Measurements from ENCODE around the gene POM121C.
"Not testable (repeated sequence)": the region's sequence is repeated elsewhere in the genome, so short reads cannot be mapped to it uniquely, and the experiment has no call there.

The POM121C gene

DNA sequence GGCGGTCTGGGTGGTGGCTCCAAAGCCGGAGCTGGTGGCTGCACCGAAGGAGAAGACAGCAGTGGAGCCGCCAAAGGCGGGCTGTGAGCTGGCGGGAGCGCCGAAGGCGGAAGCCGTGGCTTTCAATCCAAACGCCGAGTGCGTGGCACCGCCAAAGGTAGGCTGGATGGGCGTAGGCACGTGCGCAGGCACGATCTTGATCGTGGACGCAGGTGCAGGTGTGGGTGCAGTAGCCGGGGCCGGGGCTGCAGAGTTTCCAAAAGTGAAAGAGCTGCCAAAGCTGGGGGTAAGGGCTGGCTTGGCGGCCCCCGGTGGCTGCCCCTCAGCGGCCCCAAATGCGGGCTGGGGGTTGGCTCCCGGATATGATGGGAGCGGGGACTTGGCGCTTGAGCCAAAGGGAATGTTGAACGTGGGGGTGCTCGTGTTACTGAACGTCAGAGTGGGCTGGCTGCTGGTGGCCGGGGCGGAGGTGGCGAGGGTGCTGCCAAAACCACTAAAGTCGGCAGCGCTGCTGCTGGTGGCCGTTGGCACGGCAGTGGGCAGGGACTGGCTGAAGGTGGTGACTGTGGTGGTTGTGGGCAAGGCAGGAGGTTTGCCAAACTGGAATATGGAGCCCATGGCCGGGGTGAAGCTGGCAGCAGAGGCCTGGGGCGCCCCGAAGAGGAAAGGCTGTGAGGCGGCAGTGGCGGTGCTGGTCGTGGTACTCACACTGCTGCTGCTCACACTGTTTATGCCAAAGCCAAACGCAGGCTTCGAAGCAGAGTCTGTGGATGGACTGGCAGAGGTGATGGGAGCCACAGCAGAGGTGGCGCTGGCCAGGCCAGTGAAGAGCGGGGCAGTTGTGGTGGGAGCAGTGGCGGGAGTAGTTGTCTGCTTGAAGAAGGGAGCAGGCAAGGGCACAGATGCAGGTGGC is 64.0 kb downstream of the POM121C start:
- not testable (repeated sequence) for DNase-seq

DNA sequence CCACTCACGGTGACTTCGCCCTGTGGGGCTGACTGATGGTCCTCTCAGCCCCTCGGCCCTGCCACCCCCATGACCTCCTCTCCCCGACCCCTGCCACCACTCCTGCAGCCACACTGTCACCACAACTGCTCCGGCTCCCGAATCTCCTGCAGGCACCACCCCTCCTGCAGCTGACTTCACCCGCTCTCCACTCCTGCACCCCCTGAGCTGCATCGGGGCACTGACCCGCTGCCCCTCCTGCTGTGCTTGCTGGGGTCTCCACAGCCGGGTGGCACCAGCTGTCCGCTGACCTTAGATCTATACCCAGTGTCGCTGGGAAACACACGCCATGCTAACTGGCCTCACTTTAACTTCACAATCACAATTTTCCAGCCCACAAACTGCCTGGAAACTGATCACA is 65.9 kb downstream of the POM121C start:
- not testable (repeated sequence) for DNase-seq

DNA sequence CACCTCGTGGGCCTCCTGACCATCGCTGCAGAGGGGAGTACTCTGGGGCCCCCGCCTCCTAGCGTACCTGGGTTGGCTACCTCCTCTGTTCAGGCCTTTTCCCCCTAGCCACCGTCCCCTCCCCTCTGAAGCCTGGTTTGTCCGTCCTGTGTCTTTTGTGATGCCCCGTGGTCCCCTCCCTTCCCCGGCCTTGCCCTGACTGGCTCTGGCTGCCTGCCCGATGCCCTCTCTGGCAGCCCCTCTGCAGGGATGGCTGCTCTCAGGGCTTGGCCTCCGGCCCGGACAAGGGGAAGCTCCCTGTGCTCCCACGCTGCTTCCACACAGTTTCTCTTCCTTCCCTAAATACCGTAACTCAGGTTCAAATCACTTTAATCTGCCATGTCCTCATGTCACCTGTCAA is 66.4 kb downstream of the POM121C start:
- not testable (repeated sequence) for DNase-seq

DNA sequence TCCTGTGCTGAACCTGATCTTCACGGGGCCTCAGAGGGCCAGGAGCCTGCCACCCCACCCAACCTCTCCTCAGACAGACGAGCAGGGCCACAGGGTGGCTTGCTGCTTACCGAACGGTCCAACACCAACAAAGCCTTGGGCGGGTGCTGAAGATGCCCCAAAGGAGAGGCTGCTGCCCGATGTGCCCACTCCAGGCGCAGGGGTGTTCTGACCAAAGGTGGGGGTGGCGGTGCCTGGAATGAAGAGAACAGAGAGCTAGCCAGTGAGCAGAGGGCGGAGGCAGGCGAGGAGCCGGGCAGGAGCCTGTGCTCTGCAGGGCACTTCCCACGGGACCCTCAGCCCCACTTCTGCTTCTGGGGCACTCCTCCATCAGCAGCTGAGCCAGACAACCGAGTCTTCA is 66.9 kb downstream of the POM121C start:
- DNase-seq = not testable (repeated sequence)

DNA sequence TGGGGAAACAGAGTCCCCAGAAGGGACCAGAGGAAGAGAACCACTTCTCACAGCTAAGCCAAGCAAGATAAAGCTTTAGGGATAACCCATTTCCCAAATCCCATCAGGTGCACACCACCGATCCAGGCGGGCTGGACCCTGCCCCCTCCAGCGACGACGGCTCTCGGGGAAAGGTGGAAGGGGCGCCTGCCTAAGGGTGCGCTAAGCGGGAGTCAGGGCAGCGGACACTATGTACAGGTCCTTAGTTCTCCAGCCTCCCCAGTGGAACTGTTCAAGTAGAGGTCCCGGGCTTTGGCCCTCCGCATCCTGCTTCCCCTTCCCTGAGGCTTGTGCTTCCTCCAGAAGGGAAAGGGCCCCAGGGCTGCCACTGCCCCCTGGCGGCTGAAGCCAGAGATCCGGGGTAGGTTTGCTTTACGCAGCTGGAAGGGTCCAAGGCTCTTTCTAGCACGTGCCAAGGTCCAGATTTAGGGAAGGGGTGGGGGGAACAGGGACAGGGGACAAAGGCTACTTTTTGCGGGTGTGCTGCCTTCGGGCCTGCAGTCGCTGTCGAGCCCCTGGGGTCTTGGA is 67.7 kb downstream of the POM121C start:
- DNase-seq = not testable (repeated sequence)

DNA sequence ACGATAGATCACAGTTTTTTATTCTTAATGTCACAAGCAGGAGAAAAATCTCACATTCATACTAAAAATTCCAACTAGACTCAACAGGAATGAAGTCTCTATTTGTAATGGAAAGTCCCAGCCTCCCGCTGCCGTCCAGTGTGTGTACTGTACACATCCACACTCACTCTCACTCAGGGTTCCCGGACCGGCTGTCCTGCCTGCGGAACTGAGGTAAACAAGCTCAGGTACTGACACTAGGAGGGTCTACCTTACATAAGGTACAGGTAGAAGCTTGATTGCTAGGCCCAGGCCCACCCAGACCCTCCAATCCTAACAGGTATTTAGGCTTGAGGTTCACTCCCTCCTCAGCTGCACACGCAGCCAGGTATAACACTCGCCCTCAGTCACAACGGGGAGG is 69.3 kb downstream of the POM121C start:
- not testable (repeated sequence) for DNase-seq

DNA sequence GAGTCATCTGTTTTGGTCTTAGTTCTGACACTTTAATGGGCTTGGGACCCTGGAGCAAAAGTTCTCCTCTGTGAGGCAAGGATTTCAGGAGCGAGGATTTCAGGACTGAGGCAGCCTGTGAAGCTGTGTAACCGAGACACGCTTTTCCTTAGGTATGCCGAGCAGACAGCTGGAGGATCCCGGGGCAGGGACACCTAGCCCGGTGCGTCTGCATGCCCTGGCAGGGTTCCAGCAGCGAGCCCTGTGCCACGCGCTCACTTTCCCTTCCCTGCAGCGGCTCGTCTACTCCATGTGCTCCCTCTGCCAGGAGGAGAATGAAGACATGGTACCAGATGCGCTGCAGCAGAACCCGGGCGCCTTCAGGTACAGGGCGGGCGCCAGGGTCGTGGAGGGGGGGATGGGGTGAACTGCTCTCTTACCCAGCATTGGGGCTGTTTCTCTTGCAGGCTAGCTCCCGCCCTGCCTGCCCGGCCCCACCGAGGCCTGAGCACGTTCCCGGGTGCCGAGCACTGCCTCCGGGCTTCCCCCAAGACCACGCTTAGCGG is 70.2 kb downstream of the POM121C start:
- not testable (repeated sequence) for DNase-seq

DNA sequence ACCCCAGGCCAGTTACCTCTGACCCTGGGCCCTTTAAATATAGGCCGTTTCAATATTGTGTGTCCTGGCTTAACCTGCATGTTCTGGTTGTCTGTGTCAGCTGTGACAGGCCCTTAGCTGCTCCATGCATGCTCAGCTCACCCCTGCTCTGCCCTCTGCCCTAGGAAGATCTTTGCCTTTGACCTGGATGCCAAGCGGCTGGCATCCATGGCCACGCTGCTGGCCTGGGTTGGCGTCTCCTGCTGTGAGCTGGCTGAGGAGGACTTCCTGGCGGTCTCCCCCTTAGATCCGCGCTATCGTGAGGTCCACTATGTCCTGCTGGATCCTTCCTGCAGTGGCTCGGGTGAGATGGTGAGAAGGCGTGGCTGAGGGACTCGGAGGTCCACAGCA is 70.7 kb downstream of the POM121C start:
- DNase-seq = not testable (repeated sequence)

DNA sequence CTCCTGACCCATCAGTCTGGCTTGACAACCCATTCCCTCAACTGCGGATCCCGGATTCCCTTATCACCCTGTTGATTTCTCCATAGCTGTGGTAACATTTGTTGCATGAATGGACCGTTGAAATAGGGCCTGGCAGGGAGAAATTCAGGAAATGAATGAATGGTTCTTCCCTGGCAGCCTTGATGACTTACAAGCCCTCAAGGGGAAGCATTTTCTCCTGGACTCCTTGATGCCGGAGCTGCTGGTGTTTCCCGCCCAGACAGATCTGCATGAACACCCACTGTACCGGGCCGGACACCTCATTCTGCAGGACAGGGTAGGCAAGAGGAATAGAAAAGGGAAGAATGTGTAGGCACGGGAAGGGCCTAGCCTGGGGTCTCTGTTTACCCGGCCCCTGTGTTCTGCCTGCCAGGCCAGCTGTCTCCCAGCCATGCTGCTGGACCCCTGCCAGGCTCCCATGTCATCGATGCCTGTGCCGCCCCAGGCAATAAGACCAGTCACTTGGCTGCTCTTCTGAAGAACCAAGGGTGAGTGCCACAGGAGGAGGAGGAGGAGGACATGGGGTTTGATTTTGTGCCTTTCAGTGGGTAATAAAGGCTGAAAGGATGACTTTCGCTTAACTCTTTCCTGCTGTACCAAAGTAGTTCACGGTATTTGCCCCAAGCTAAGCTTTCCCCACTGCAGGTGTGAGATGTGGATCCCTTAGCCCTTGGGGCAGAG is 71.2 kb downstream of the POM121C start:
- DNase-seq = not testable (repeated sequence)

DNA sequence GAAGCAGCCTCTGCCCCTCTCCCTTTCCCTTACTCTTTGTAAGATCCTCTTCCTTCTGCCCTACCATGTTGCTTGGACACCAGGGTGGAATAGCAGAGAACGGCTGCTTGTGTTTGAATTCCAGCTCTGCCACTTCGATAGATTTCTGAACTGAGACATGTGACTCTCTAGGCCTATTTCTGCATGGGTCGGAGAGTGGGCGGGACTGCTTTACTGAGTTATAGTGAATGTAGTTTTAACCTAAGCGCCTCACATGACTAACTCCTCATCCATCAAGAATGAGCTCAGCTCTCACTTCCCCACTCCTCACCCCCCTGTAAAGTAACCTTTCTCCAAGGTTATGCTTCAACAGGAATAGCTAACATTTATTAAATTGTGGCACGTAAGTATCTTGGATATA is 71.9 kb downstream of the POM121C start:
- DNase-seq = not testable (repeated sequence)

DNA sequence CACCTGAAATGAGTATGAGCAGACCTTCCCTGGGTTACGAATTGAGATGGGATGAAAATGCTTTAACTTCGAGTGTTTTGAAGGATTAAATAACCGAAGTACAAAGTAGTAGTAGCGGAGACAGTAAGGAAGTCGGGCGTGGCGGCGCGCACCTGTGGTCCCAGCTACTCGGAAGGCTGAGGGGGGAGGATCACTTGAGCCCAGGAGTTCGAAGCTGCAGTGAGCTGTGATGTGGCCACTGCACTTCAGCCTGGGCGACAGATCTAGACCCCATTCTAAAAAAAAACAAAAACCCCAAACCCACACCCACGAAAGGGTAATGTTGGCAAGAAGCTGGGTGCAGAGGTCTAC is 75.3 kb downstream of the POM121C start:
- DNase-seq = not testable (repeated sequence)

DNA sequence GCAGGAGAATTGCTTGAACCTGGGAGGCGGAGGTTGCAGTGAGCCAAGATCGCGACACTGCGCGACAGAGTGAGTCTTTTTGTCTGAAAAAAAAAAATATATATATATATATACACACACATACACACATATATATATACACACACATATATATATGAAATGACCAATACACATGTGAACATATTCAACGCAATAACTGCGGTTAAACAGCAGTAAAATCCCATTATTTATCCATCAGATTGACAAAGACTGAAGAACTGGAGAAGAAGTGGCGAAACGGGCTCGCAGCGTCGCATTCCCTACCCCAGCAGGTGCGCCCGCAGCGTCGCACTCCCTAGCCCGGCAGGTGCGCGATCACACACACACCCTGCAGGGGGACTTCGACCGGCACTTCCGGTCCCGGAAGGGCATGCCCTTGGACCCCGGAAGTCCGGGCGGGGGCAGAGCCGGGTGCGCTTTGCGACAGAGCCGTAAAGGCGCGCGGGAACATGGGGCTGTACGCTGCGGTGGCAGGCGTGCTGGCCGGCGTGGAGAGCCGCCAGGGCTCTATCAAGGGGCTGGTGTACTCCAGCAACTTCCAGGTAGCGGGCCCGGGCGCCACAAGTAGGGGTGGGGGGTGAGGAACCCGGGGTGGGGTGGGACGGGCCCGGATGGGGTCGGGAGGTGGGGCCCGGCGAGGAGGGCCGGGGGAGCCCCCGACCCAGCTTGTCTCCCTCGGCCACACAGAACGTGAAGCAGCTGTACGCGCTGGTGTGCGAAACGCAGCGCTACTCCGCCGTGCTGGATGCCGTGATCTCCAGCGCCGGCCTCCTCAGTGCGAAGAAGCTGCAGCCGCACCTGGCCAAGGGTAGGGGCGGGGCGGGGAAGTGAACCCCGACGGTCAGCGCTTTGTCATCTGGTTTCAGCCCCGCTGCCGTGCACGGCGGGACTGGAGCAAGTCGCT is 75.9 kb downstream of the POM121C start:
- not testable (repeated sequence) for DNase-seq

DNA sequence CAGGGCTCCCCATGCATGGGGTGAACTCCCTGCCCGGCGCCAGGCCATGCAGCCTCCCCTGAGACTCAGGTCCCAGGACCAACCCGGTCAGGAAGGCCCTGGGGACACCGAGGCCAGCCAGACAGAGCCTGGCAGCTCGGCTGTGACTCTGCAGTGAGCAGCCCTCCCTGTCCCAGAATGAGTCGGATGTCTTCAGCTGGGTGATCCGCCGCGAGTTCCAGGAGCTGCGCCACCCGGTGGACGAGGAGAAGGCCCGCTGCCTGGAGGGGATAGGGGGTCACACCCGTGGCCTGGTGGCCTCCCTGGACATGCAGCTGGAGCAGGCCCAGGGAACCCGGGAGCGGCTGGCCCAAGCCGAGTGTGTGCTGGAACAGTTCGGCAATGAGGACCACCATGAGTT is 81.4 kb downstream of the POM121C start:
- not testable (repeated sequence) for DNase-seq

DNA sequence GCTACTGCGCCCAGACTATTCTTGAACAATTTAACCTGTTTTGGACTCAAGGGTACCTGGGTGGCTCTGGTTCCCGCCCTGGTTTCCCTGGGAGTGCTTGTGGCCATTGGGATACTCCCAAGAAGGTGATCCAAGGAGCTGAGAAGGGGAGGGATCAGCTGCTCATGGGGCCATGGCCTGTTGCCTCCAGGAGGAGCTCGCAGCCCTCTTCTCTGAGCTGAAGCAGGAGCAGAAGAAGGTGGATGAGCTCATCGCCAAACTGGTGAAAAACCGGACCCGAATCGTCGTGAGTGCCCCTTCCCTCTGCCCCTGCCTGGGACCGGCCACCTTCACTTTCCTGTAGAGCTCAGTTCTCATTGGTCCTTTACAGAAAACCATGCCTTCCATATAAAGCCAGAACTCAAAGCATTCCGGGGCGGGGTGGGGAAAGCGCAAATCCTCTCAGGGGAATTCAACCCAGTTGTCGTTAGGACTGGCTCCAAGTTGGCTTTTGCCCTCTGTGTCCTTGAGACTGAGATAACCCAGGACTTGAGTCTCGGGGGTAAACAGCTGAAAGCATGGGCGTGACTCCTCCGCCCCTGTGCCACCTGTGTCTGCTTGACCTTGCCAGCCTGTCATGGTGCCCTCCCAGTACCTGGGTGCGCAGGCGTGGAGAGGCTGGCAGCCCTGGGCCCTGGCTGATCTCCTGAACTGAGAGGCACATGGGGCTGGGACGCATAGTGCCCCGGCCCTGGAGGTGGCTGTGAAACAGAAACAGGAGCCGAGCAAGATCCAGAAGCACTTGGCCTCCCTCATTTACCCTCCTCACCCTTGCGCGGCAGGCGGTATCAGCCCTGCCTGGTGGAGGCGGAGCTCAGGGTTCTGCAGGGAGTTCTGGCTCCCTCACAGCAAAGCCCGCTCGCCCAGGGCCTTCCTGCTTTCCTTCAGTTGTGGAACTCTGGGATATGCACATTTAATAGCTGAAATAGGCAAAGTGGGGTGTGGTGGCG is 82.3 kb downstream of the POM121C start:
- not testable (repeated sequence) for DNase-seq

DNA sequence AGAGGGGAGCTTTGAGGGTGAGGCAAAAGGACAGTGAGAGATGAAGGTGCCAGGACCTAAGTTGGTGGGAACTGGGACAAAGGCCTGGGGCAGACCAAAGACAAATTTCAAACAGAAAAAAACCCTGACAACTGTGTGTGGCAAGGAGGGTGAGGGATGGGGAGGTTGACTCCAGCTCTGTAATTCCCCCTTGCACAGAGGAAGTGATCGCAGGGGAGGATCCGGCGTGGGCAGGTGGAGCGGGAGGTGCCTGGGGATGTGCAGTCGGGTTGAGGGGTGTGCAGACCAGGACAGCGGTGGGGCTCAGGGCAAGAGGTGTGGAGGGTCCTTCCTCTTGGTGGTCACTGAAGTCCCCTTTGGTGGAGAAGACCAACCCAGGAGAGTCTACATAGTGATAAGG is 85.5 kb downstream of the POM121C start:
- not testable (repeated sequence) for DNase-seq

DNA sequence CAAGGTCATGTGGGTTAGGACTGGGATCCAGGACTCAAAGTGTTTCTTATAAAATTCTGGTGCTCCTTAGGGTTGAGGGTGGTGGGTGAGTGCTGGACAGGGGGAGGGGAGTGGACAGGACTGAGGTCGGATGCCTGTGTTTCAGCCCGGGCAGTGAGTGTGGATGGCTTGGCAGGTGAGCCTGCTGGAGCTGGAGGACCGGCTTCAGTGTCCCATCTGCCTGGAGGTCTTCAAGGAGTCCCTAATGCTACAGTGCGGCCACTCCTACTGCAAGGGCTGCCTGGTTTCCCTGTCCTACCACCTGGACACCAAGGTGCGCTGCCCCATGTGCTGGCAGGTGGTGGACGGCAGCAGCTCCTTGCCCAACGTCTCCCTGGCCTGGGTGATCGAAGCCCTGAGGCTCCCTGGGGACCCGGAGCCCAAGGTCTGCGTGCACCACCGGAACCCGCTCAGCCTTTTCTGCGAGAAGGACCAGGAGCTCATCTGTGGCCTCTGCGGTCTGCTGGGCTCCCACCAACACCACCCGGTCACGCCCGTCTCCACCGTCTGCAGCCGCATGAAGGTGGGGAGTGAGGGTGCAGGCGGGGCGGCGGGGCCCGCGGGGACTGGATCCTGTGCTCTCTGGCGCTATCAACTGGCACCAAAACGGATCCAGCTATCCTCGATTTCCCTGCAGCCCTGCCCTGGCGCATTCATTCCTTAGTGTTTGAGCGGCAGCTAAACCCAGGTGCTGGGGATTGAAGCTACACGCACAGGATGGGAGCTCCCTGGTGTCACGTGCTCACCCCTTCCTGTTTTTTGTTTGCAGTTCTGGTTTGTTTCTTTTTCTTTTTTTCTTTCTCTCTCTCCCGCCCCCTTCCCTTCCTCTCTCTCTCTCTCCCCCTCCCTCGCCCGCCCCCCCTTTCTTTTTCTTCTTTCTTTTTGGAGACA is 87.1 kb downstream of the POM121C start:
- not testable (repeated sequence) for DNase-seq

DNA sequence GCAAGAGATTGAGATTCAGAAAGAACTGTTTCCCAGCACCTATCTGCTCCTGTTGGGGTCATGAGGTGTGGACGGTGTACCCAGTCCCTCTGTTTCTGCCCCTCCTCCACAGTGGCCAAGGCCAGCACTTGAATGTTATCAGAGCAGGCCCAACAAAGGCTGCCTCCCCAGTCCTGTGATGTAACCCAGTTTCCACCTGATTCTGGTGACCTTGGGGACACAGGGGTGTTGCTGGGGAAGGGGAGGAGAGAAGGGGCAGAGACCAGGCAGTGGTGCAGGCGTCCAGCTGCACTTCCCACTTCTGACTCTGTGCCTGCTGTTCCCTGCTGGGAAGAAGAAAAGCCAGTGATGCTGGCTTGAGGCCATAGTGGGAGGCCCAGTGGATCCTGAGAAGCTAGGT is 88.2 kb downstream of the POM121C start:
- not testable (repeated sequence) for DNase-seq

DNA sequence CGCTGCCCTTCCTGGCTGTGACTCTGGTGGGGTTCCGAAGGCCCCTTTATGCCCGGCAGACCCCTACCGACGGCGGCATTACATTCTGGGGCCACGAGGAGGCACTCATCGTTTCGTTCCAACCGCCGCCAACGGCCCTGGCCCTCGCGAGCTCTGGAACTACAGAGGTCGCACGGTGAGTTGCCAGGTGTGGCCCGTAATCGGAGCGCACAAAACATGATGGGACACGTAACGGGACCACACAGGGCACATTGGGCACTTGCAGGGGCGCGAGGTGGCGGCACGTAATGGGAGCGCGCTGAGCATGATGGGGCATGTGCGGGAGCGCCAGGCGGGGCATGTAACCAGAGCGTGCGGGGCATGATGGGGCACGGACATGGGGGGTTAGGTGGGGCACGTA is 90.8 kb downstream of the POM121C start, which contains the start of gene TRIM73:
Gene TRIM73 (plus strand): TSS at position 301 of the 400 bp plus-strand sequence. CDS start 3,305 bp downstream, outside the sequence.
- not testable (repeated sequence) for DNase-seq

DNA sequence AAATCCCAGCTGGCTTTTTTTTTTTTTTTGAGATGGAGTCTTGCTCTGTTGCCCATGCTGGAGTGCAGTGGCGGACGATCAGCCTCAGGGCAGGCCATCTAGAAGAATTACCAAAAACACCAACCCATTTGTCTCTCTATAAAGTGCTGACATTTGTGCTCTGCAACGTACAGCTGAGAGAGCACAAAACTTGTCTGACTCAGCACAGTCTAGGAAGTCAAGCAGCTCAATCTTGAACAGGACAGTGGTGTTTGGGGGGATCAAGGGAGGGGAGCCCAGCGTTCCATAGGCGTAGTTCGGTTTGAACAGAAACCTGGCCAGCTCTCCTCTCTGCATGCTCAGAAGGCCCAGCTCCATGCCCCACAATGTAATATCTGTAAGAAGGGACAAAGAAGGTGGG is 92.9 kb downstream of the POM121C start:
- not testable (repeated sequence) for DNase-seq

Data from eye (tissue), 1 donor.